NCI-H2107 treated with DMSO at 0.1 percent for 48 hours (cell line): ENCODE measurements around the gene PCSK6.

Source experiments
- DNase-seq: peaks from one replicate; lab custom pipeline; 2025; ENCODE audit not compliant: unreplicated experiment; lab: John Stamatoyannopoulos, UW

PCSK6 gene

GRCh38 chr15:101483462-101483861 is 6.0 kb downstream of the PCSK6 start:
- DNase-seq, result no peak

- no peak for DNase-seq
Measured at GRCh38 chr15:101482526-101483371, 6.8 kb downstream of the PCSK6 start.

GRCh38 chr15:101481917-101482525 is 7.5 kb downstream of the PCSK6 start:
- no peak for DNase-seq

- no peak for DNase-seq
Measured at GRCh38 chr15:101481381-101481705, 8.2 kb downstream of the PCSK6 start.

- DNase-seq, result no peak
Measured at GRCh38 chr15:101480613-101481380, 8.7 kb downstream of the PCSK6 start.

GRCh38 chr15:101479851-101480612 is 9.5 kb downstream of the PCSK6 start:
- no peak for DNase-seq

GRCh38 chr15:101479342-101479845 is 10.1 kb downstream of the PCSK6 start:
- DNase-seq, result no peak

GRCh38 chr15:101478701-101479341 is 10.7 kb downstream of the PCSK6 start:
- no peak for DNase-seq

GRCh38 chr15:101477851-101478362 is 11.6 kb downstream of the PCSK6 start:
- DNase-seq, result no peak

- DNase-seq, result no peak
Measured at GRCh38 chr15:101476756-101477155, 12.8 kb downstream of the PCSK6 start.

- DNase-seq, result no peak
Measured at GRCh38 chr15:101474983-101475382, 14.5 kb downstream of the PCSK6 start.

- DNase-seq, result no peak
Measured at GRCh38 chr15:101474233-101474632, 15.3 kb downstream of the PCSK6 start.

GRCh38 chr15:101472033-101472432 is 17.5 kb downstream of the PCSK6 start:
- DNase-seq, result no peak

GRCh38 chr15:101470548-101471239 is 18.8 kb downstream of the PCSK6 start:
- DNase-seq, result no peak

GRCh38 chr15:101469520-101470288 is 19.8 kb downstream of the PCSK6 start:
- DNase-seq, result no peak

- no peak for DNase-seq
Measured at GRCh38 chr15:101466188-101466587, 23.3 kb downstream of the PCSK6 start.

- DNase-seq, result no peak
Measured at GRCh38 chr15:101464999-101465669, 24.4 kb downstream of the PCSK6 start.

GRCh38 chr15:101464256-101464998 is 25.1 kb downstream of the PCSK6 start:
- DNase-seq, result no peak
